Measurements from ENCODE around the gene TASOR2.
A peak's percentile ranks its signal among the peaks of the same experiment; 100 is the strongest.

The TASOR2 gene, protein sequence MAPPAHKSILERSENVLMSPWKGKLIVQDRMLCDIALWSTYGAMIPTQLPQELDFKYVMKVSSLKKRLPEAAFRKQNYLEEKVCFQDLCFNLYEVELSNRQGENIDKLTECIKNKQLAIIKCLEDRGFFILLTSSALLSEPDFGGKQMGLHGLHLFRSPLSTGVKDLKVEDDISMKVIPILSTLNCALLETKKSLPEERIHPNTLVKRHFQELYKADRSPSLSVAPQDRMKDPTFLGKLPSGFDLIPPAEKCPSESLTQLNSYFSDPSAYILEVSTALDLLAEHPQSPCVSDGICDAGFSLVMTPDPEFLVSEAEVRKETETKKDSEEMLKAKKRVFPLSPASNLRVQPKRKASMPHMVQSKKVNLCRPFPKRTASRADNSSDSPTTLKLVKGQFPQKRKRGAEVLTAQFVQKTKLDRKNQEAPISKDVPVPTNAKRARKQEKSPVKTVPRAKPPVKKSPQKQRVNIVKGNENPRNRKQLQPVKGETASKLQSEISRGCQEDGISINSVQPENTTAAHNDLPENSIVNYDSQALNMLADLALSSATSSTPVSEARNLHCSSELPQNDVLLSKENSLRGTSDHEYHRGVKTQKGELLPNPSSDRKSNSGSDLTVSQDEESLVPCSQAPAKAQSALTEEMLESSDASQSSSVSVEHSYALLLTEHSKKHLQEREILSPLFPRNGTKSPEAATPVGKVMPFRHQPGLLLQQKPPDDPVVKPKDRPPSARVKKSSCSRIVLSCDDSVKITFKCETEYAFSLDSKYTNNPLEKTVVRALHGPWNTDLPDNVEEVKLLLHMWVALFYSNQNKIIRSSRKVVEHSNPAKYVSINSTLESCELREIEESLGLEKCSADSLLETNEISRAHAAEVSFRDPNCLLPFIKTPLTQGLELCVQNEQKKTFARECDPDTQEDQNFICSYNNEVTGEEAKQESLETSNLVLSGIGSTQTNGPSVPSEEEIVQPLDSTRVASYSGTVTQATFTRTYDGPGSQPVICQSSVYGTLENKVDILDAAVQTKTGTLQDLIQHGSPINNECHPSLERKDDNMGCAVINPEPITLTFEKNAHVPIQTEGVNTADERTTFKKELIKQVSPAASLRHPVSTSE (N-terminal part only)

DNA sequence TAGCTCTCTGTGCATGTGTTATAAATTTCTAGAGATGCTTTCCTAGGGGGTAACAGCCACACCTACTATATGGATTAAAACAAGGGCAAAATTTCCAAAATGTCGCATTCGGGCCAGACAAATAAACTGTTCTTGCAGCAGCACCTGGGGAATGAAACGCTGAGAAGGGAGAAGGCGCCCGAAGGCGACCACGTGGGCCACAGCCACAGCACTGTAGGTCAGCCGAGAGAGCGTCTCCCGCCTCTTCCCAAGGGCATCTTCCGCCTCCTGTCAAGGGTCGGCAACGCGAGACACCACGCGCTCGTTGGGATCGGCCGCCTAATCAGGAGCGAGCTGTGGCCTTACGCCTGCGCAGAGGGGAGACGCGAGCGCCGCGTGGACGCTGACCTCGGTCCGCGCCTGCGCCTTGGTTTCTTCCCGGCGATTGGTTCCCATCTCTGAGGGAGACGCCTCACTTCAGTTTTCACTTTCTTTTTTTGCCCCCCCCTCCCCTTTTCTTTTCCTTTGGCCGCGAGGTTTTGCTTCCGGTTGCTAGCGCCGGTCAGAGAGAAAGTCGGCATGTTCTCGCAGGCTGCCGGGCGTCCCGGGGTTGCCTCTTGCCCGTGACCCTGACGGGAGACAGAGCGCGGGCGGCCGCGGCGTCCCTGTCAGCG is at the start of gene TASOR2:
Gene TASOR2, plus strand, starts transcription at position 521 of the 653 bp plus-strand sequence. CDS start 35,805 bp downstream, outside the sequence.
- peak within 1 kb of the TSS; percentile 73 to 97 (median 97) for H3K27ac Mint-ChIP-seq
- no peaks in the 10 kb centered on the region for H3K36me3 Mint-ChIP-seq (ENCODE audit: low read depth)
- H3K9me3 Mint-ChIP-seq = no peaks in the 10 kb centered on the region
- H3K4me1 Mint-ChIP-seq = peaks cover 24% of the 10 kb centered on the region
- TF ChIP-seq, protein P1, sequence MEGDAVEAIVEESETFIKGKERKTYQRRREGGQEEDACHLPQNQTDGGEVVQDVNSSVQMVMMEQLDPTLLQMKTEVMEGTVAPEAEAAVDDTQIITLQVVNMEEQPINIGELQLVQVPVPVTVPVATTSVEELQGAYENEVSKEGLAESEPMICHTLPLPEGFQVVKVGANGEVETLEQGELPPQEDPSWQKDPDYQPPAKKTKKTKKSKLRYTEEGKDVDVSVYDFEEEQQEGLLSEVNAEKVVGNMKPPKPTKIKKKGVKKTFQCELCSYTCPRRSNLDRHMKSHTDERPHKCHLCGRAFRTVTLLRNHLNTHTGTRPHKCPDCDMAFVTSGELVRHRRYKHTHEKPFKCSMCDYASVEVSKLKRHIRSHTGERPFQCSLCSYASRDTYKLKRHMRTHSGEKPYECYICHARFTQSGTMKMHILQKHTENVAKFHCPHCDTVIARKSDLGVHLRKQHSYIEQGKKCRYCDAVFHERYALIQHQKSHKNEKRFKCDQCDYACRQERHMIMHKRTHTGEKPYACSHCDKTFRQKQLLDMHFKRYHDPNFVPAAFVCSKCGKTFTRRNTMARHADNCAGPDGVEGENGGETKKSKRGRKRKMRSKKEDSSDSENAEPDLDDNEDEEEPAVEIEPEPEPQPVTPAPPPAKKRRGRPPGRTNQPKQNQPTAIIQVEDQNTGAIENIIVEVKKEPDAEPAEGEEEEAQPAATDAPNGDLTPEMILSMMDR (IDR thresholded peaks at IDR 0.05; ENCODE audit: unreplicated experiment in 3 of 3) = no peak
- H3K27me3 Mint-ChIP-seq (ENCODE audit: low read depth) = peaks cover 12% of the 10 kb centered on the region
- peak within 1 kb of the TSS; percentile 96 to 97 (median 96) for H3K4me3 Mint-ChIP-seq

DNA sequence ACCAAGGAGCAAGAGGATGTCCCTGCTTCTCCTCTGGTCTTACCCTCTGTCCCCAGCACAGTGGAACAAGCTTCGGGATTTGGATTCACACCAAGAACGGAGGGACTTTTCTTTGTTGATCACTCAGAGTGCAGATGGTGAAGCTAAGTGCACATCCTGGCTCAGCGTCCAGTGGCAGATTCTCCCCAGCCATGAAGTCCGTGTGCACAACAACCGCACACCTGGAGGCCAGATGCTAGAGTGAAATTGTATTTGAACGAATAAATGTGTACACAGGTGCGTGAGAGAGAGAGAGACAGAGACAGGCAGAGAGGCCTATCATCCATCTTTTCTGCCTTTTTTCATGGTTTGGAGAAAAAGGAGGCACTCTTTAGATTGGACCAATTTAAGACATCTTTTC is 49.7 kb upstream of the TASOR2 start:
- H3K4me3 Mint-ChIP-seq = no peak overlapping the region
- no peaks in the 10 kb centered on the region for H3K9me3 Mint-ChIP-seq
- peak overlapping the region; percentile 53 to 83 (median 77) for H3K27ac Mint-ChIP-seq
- H3K27me3 Mint-ChIP-seq (ENCODE audit: low read depth) = peaks cover 3% of the 10 kb centered on the region
- peaks cover 58% of the 10 kb centered on the region for H3K4me1 Mint-ChIP-seq
- H3K36me3 Mint-ChIP-seq (ENCODE audit: low read depth) = peaks cover 8% of the 10 kb centered on the region
- TF ChIP-seq, protein P1 (IDR thresholded peaks at IDR 0.05; ENCODE audit: unreplicated experiment in 3 of 3) = no peak

DNA sequence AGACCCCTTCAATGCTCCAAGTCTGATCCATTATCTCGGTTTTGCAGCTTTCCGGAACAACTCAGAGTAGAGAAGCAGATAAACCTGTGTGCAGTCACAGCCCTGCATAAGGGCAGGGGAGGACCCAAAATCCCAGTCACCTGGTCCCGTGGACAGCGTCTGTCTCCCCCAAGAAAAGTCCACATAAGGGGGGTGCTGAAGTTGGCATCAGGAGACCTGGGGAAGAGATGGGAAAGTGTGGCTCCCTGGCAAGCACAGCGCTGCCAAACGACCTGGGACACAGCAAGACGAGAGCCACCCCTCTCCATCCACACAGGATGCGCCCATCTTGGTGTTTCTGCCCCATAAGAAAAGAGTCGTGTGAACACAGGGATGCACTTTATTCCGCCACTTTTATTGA is 46.1 kb upstream of the TASOR2 start:
- Mint-ChIP-seq H3K9me3 (no peaks in the 10 kb centered on the region), H3K27me3 (ENCODE audit: low read depth) (peaks cover 3% of the 10 kb centered on the region), H3K4me1 (peaks cover 45% of the 10 kb centered on the region), H3K36me3 (ENCODE audit: low read depth) (peaks cover 25% of the 10 kb centered on the region), H3K4me3 (no peak overlapping the region), H3K27ac (no peak overlapping the region)
- TF ChIP-seq, protein P1 (IDR thresholded peaks at IDR 0.05; ENCODE audit: unreplicated experiment in 3 of 3) = no peak

DNA sequence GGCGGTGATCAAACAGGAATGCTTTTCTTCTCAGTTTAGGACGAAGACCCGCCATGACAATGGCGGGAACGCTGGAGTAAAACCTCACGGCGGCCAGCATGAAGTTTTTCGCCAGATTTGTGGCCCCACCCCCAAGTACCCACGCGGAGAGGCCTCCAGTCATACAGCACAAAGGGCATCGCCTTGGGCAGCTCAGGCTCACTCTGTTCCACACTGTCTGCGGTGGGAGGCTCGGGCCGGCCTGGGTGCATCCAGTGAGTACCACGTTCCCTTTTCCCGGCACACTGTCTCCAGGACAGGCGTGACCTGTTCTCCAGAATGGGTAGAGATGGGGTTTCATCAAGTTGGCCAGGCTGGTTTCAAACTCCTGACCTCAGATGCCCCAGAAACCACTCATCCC is 45.6 kb upstream of the TASOR2 start:
- H3K9me3 Mint-ChIP-seq = no peaks in the 10 kb centered on the region
- H3K4me1 Mint-ChIP-seq = peaks cover 47% of the 10 kb centered on the region
- peaks cover 3% of the 10 kb centered on the region for H3K27me3 Mint-ChIP-seq (ENCODE audit: low read depth)
- H3K4me3 Mint-ChIP-seq = no peak overlapping the region
- H3K27ac Mint-ChIP-seq = no peak overlapping the region
- TF ChIP-seq, protein P1 (IDR thresholded peaks at IDR 0.05; ENCODE audit: unreplicated experiment in 3 of 3) = no peak
- peaks cover 31% of the 10 kb centered on the region for H3K36me3 Mint-ChIP-seq (ENCODE audit: low read depth)

DNA sequence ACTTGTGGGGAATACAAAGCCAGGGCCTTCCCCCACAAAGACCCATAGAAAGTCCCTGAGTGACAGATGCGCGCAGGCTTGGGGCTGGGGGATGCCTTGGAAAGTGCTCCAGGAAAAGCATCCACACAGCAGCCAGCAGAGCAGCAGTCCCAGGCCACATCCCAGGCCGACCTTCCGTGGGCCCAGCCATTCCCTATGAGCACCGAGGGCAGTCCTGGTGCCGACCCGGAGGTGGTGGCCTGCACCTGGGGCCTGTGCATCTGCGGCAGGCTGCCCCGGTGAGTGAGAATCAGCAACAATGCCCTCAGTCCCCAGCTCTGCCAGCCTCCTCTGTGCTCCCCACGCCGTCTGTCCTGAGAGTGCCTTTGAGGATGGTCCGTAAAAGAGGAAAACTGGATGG is 44.6 kb upstream of the TASOR2 start:
- Mint-ChIP-seq H3K4me3 (no peak overlapping the region), H3K9me3 (no peaks in the 10 kb centered on the region), H3K36me3 (ENCODE audit: low read depth) (peaks cover 37% of the 10 kb centered on the region), H3K27me3 (ENCODE audit: low read depth) (peaks cover under 1% of the 10 kb centered on the region), H3K27ac (no peak overlapping the region), H3K4me1 (peaks cover 44% of the 10 kb centered on the region)
- TF ChIP-seq, protein P1 (IDR thresholded peaks at IDR 0.05; ENCODE audit: unreplicated experiment in 3 of 3) = no peak

Data from nephron (organoid).